NCI-H2107 treated with DMSO at 0.1 percent for 48 hours (cell line): ENCODE measurements around the gene EIF4ENIF1.
"Not testable (repeated sequence)": the region's sequence is repeated elsewhere in the genome, so short reads cannot be mapped to it uniquely, and the experiment has no call there.

ENCODE experiments used
- DNase-seq: peaks from one replicate; lab custom pipeline; 2025; ENCODE audit not compliant: unreplicated experiment; lab: John Stamatoyannopoulos, UW

Gene EIF4ENIF1, protein sequence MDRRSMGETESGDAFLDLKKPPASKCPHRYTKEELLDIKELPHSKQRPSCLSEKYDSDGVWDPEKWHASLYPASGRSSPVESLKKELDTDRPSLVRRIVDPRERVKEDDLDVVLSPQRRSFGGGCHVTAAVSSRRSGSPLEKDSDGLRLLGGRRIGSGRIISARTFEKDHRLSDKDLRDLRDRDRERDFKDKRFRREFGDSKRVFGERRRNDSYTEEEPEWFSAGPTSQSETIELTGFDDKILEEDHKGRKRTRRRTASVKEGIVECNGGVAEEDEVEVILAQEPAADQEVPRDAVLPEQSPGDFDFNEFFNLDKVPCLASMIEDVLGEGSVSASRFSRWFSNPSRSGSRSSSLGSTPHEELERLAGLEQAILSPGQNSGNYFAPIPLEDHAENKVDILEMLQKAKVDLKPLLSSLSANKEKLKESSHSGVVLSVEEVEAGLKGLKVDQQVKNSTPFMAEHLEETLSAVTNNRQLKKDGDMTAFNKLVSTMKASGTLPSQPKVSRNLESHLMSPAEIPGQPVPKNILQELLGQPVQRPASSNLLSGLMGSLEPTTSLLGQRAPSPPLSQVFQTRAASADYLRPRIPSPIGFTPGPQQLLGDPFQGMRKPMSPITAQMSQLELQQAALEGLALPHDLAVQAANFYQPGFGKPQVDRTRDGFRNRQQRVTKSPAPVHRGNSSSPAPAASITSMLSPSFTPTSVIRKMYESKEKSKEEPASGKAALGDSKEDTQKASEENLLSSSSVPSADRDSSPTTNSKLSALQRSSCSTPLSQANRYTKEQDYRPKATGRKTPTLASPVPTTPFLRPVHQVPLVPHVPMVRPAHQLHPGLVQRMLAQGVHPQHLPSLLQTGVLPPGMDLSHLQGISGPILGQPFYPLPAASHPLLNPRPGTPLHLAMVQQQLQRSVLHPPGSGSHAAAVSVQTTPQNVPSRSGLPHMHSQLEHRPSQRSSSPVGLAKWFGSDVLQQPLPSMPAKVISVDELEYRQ

DNA sequence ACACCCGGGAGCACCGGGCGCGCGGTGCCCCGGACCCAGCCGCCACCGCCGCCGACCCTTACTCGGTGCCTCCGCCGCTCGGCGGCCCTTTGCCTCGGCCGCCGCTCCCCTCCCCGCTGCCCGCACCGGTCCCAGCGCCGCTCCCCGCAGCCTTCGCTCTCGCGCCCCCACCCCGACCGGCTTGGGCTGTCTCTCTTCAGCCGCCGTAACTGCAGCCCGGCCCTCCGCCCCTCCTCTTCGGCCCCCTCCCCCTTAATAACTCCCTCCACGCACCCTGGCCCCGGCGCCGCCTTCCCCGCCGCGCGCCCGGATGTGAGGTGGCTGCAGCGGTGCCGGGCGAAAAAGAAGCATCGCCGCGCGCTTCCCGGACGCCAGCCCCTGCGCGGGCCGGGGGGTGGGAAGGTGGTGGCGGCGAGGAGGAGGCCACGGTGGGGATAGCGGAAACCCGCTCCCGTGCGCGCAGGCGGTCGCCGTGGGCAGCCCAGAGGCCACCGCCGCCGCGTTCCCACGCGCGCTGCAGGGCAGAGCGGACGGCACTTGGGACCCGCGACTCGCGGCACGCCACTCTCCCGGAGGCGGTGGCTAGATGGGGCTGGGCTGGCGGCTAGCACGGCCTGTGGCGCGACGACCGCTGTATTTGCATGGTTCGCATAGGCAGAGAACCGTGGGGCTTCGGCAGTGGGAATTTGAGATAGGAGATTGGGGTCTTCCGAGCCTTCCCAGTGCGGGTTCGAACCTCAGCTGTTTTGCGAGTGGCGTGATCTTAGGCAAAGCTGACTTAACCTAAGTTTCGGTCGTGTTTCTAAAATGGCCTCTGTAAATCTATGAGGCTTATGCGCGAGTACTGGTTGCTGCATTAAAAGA, at the start of gene EIF4ENIF1:
Gene EIF4ENIF1, minus strand, starts transcription at position 211 of the 864 bp plus-strand sequence. CDS start 1,124 bp downstream, outside the sequence.
- peak; percentile 29 for DNase-seq

DNA sequence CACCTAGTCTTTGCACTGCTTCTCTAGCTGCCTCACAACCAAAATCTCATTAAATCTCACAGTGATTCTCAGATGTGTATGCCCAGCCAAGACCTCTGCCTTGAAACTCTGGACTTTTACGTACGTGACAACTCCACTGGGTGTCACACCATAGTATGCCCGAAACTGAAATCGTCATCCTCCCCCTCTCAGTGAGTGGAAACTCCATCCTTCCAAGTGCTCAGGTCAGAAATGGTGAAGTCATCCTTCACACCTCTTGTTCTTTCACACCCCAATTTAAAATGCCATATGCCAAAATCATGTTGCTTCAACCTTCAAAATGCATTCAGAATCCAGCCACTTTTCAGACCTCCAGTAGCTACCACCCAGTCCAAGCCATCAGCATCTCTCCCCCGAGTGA, 49.2 kb upstream of the EIF4ENIF1 start:
- DNase-seq, result no peak

DNA sequence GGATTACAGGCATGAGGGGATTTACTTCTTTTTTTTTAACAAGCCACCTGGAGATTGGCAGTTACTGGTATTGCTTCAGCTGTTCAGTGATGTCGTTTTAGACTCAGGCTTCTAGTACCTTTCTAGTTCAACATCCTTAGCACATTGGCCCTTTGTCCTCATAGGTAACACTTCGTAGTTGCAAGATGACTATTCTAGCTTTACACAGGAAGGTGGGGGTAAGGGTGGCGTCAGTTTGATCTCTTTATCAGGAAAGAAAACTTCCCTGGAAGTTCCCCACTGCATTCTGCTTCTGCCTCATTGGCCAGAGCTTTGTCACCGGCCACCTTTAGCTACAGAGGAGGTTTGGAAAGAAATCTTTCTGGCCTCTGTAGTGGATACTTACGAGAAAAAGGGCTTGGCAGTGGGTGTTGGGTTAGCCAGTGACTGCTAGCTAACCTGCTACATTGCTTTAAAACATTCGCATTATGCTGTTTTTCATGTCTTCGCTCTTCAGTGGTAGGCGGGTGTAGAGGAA, 47.4 kb upstream of the EIF4ENIF1 start:
- no peak for DNase-seq

DNA sequence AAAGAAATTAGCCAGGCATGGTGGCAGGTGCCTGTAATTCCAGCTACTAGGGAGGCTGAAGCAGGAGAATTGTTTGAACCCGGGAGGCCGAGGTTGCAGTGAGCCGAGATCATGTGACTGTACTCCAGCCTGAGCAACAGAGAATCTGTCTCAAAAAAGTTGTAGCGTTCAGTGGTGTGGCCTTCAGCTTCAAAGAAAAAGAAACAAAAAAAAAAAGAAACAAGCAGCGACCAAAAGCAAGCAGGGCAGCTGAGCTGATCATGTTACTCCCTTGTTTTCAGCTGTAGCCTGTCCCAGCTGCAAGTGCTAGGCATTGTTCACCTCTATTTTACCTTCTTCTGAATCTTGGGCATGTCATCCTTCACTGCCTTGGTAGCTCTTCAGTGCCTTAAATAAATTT, 43.7 kb upstream of the EIF4ENIF1 start:
- DNase-seq, result no peak

DNA sequence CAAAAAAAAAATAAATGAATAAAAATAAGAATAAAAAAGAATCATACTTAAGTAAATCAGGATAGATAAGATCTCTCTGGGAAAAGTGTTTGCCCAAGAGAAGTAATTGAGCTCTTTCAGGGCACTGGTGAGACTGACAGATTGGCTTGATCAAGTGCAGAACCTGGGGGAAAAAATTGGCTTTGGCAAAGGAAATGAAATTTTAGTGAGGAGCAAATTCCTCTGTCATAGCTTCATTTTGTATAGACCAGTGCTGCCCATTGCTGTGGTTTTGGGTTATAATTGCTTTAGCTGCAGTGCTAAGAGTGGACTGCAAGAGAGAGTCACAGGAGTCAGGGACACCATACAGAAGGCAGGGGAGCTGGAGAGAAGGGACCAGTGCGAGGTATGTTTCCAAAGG, 42.4 kb upstream of the EIF4ENIF1 start:
- no peak for DNase-seq

DNA sequence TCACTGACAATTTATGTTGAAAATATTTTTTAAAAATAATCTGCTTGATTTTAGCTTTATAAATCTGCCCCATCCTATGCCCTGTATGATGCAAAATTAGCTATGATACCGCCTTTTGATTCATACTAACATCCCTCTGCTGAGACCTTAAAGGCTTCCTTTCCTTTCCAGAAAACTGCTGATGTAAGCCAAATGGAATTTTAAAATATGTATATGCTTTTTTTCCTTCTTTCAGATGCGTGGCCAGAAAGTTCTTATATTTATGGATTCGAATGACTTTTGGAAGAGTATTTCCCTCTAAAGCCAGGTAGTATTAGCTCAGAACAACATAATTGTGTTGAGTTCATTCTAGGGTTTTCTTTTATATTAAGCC, 41.2 kb upstream of the EIF4ENIF1 start:
- no peak for DNase-seq

DNA sequence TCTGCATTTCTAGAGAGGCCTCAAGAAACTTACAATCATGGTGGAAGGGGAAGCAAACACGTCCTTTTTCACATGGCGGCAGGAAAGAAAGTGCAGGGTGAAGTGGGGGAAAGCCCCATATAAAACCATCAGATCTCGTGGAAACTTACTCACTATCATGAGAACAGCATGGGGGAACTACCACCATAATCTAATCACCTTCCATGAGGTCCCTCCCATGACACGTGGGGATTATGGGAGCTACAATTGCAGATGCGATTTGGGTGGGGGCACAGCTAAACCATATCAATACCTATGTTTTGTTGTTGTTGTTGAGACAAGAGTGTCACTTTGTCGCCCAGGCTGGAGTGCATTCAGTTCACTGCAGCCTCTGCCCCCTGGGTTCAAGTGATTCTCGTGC, 36.6 kb upstream of the EIF4ENIF1 start:
- no peak for DNase-seq

DNA sequence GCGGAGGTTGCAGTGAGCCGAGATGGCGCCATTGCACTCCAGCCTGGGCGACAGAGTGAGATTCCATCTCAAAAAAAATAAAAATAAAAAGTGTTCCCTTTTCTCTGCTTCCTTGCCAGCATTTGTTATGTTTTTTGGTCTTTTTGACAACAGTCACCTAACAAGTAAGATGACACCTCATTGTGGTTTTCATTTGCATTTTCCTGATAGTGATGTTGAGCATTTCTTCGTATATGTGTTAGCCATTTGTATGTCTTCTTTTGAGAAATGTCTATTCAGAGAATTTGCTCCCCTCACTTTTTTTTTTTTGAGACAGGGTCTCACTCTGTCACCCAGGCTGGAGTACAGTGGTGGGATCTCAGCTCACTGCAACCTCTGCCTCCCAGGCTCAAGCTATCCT, 34.5 kb upstream of the EIF4ENIF1 start:
- DNase-seq, result not testable (repeated sequence)

DNA sequence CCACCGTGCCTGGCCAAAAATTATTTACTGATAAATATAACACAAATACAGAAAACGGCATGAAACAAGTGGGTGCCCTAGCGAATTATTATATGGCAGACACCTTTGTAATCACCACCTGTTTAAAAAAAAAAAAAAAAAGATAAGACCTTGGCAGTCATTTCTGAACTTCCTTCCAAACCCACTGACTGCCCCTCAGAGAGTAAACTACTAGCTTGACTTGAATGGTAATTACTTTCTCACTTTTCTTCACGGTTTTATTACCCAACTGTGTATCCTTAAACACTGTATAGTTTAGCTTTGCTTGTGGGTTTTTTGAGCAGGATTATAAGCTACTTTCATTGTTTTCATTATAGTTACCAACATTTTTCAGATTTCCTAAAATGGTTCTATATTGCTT, 30.4 kb upstream of the EIF4ENIF1 start:
- no peak for DNase-seq

DNA sequence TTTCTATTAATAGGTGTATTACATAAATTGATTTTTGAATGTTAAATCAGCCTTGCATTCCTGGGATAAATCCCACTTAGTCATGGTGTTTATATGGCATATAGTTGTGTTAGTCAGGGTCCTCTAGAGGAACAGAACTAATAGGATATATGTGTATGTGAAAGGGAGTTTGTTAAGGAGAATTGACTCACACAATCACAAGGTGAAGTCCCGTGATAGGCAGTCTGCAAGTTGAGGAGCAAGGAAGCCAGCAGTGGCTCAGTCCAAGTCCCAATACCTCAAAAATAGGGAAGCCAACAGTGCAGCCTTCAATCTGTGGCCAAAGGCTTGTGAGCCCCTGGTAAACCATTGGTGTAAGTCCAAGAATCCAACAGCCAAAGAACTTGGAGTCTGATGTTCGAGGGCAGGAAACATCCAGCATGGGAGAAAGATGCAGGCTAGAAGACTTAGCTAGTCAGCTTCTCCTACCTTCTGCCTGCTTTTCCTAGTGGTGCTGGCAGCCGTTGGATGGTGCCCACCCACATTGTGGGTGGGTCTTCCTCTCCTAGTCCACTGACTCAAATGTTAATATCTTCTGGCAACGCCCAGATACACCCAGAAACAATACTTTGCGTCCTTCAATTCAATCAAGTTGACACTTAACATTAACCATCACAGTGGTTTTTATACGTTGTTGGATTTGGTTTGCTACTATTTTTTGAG, 19.6 kb upstream of the EIF4ENIF1 start:
- DNase-seq, result no peak

DNA sequence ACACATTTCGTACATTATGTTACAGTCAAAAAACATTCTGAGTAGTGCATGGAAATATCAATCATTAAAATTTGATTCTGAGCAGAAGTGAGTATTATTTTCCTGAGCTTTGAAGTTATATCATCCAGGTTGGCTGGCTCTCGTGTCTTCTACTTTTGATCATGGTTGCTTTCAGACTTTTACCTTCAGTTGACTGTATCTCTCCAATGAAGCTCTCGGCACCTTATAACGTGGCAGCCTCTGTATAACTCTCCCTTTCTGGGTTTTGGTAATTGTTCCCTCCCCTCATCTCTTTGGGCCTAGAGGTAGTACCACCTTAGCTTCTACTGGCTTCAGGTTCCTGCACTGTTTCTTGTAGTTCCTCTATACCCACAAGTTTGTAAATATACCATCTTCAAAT, 18.9 kb upstream of the EIF4ENIF1 start:
- DNase-seq, result no peak

DNA sequence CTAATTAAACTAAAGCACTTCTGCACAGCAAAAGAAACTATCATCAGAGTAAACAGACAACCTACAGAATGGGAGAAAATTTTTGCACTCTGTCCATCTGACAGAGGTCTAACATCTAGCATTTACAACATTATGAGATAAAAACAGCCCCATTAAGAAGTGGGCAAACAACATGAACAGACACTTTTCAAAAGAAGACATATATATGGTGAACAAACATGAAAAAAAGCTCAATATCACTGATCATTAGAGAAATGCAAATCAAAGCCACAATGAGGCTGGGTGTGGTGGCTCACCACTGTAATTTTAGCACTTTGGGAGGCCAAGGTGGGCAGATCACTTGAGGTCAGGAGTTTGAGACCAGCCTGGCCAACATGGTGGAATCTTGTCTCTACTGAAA, 17.9 kb upstream of the EIF4ENIF1 start:
- DNase-seq, result not testable (repeated sequence)

DNA sequence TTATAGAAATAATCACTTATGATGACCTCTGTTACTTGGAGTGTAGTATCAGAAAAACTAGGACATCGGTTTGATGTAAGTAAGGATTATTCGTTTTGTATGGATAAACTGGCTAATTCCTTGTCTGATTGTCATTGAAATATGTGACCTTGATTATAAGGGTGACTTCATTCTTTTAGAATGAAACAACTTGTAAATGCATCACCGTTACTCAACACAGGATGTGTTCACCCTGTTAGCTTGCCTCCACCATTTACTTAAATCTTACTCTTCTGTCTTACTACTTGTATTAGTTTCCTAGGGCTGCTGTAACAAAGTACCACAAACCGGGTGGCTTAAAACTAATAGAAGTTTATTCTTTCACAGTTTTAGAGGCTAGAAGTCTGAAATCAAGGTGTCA, 14.6 kb upstream of the EIF4ENIF1 start:
- no peak for DNase-seq

DNA sequence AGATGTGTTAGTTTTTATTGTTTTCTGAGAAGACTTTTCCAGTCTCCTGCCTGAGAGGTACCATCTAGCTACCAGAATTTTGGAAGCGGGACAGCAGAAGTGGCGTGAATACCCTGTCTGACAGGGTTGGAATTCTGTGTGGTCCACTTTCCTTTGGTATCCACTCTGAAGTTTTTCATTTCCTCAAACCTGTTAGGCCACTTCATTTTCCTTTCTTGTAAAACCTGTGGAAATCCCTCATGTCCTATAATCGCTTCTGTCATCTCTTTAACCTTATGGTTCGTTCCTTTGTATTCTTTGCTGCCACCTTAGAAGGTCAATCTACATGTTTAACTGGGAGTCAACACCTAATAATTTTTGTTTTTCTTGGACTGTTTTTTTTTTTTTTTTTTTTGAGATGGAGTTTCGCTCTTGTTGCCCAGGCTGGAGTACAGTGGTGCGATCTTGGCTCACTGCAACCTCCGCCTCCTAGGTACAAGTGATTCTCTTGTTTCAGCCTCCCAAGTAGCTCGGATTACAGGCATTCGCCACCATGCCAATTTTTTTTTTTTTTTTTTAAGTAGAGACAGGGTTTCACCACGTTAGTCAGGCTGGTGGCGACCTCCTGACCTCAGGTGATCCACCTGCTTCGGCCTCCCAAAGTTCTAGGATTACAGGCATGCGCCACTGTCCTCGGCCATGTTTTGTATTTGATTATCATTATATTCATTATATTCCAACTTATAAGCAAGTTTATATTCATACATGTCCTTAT, 13.7 kb upstream of the EIF4ENIF1 start:
- no peak for DNase-seq

DNA sequence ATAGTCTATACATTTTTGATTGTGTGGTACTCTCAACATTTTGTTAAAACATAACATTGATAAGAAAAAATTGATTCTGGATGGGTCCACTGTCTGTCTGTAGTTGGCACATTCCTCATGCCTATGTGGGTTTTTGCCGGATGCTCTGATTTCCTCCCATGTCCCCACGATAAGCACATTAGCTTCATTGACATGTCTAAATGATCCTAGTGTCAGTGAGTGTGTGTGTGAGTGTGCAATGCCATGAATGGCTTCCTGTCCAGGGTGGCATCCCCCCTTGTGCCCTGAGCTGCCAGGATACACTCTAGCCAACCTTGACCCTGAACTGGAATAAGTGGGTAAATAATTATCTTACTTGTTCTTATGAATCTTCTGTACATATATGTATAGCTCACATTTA, 12.1 kb upstream of the EIF4ENIF1 start:
- no peak for DNase-seq

DNA sequence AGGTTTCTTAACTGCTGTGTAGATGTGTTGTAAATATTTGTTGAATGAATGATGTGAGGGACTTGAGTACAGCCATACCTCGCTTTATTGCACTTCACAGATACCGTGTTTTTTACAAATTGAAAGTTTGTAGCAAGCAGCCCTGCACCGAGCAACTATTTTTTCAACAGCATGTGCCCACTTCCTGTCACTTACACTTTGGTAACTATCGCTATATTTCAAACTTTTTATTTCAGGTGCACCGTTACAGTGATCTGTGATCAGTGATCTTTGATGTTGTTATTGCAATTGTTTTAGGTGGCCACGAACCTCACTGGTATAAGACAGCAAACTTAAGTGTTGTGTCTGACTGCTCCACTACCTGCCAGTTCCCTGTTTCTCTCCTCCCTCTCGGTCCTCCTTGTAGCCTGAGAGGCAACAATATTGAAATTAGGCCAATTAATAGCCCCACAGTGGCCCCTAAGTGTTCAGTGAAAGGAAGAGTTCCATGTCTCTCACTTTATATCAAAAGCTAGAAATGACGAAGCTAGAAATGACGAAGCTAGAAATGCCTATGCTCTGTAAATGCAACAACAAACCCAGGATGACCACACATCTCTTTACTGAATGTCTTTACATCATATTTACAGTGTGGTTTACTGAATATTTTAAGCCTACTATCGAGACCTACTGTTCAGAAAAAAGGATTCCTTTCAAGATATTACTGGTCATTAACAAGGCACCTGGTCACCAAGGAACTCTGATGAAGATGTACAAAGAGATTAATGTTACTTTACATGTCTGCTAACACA, 7.7 kb upstream of the EIF4ENIF1 start:
- no peak for DNase-seq

DNA sequence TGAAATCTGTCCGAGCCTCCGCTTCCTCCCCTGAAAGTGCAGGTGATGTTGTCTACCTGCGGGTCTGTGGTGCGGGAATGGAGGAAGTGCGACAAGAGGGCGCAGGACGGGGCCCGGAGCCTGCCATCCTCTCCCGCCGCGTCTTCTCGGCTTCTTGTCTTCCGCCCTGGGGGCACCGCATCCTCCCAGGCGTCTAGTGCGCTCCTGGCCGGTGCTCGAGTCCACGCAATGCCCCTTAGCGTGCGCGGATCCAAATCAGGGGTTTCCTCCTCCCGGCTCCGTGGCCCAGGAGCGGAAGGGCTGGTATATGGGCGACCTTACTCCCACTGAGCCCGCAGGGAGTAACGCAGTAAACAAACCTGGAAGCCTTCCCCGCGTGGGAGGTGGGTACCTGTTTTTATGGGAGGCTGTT, 7.1 kb upstream of the EIF4ENIF1 start:
- DNase-seq, result no peak

DNA sequence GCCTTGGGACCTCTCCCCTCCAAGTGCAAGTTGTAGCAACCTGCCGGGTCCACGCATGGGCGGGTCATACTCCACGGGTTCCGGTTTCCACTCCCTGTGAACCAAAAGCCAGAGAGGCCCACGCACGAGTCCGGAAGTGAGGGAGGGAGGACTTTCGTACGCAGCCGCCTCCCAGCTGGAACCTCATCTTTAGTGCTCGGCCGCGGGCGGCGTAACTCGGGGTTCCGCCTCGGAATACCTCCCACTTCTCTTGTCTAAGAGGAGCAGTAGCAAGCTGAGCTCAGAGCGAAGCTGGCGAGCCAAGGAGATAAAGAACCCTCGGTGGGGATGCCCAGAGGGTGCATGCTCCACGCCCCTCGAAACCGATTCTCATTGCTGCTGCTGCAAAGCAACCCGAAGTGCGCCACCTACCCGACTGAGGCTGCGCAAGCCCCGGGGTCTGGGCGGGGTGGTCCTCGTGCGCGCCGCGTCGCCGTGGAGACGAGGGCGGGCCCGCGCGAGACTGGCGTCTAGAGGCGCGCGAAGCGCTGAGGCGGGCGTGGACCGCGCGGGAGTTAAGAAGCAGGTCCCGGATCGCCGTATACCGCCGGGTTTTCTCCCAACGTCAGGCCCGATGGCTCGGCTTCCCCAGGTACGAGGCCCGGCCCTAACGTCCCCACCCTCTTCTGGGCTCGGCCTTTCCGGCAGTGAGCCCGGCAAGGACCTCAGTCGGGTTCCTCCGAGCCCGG, 6.5 kb upstream of the EIF4ENIF1 start, which contains the start of gene SFI1:
Gene SFI1, plus strand, starts transcription at position 530 of the 728 bp plus-strand sequence. CDS start 11,749 bp downstream, outside the sequence.
- peak; percentile 34 for DNase-seq
